ENCODE measurements around the gene NCOA1.

DNA sequence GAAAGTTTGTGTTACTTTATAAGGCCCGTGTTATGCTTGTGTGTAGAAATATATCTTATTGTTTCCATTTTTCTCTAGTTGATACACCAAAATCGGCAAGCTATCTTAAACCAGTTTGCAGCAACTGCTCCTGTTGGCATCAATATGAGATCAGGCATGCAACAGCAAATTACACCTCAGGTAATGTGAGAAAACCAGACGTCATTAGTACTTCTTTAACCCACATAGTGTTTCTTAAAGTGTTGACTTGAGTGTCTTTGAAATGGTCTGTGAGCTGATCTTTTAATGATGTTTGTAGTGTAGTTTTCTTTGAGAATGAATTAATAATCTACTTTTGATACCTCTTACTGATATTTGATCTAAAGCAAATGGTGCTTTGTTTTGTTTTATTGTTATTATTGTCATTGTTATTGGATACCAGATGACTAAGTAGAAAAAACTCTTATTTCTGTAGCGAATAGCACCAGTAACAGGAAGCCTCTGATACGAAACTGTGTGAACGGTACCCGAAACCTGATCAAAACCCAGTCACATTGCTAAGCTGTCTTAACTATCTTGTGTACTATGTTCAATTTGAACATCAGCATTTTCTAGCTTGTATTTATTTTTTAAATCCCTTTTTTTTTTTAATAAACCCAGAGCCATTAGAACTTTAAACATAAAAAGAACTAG is 248.4 kb downstream of the NCOA1 start:
- TF ChIP-seq, protein P1, sequence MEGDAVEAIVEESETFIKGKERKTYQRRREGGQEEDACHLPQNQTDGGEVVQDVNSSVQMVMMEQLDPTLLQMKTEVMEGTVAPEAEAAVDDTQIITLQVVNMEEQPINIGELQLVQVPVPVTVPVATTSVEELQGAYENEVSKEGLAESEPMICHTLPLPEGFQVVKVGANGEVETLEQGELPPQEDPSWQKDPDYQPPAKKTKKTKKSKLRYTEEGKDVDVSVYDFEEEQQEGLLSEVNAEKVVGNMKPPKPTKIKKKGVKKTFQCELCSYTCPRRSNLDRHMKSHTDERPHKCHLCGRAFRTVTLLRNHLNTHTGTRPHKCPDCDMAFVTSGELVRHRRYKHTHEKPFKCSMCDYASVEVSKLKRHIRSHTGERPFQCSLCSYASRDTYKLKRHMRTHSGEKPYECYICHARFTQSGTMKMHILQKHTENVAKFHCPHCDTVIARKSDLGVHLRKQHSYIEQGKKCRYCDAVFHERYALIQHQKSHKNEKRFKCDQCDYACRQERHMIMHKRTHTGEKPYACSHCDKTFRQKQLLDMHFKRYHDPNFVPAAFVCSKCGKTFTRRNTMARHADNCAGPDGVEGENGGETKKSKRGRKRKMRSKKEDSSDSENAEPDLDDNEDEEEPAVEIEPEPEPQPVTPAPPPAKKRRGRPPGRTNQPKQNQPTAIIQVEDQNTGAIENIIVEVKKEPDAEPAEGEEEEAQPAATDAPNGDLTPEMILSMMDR (IDR thresholded peaks at IDR 0.05): no peak
- TF ChIP-seq POLR2AphosphoS5 (IDR thresholded peaks at IDR 0.05): no peak
- no peak for TF ChIP-seq POLR2A (IDR thresholded peaks at IDR 0.05)

Measured in gastroesophageal sphincter (tissue), 3 donors.